GM12874 (cell line): ENCODE data around the gene AGBL1.

Experiments used
- TF ChIP-seq, protein P1 (sequence below): IDR thresholded peaks from 2 replicates; pipeline ENCODE4 v1.5.1; 2011; ENCODE audit warnings: low read depth, mild to moderate bottlenecking, control low read depth, low read length, moderate library complexity; ENCODE audit not compliant: insufficient read depth

Gene AGBL1

GRCh38 chr15:86082619-86083380 lies 3.1 kb downstream of the AGBL1 start:
- TF ChIP-seq, protein P1, sequence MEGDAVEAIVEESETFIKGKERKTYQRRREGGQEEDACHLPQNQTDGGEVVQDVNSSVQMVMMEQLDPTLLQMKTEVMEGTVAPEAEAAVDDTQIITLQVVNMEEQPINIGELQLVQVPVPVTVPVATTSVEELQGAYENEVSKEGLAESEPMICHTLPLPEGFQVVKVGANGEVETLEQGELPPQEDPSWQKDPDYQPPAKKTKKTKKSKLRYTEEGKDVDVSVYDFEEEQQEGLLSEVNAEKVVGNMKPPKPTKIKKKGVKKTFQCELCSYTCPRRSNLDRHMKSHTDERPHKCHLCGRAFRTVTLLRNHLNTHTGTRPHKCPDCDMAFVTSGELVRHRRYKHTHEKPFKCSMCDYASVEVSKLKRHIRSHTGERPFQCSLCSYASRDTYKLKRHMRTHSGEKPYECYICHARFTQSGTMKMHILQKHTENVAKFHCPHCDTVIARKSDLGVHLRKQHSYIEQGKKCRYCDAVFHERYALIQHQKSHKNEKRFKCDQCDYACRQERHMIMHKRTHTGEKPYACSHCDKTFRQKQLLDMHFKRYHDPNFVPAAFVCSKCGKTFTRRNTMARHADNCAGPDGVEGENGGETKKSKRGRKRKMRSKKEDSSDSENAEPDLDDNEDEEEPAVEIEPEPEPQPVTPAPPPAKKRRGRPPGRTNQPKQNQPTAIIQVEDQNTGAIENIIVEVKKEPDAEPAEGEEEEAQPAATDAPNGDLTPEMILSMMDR, result no peak

GRCh38 chr15:86087808-86088207 lies 8.1 kb downstream of the AGBL1 start:
- TF ChIP-seq, protein P1, result no peak

- TF ChIP-seq, protein P1, result no peak
Measured at GRCh38 chr15:86089422-86089821, 9.8 kb downstream of the AGBL1 start.

DNA sequence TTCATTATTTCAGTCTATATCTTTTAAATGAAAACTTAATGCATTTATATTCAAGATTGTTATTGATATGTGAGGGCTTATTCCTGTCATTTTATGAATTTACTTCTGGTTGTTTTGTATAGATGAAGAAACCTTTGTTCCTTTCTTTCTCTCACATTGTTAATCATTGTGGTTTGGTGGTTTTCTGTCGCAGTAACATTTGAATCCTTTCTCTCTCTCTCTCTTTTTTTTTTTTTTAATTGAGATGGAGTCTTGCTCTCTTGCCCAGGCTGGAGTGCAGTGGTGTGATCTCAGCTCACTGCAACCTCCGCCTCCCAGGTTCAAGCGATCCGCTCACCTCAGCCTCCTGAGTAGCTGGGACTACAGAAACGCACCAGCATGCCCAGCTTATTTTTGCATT lies 22.1 kb downstream of the AGBL1 start:
- TF ChIP-seq, protein P1, result no peak

DNA sequence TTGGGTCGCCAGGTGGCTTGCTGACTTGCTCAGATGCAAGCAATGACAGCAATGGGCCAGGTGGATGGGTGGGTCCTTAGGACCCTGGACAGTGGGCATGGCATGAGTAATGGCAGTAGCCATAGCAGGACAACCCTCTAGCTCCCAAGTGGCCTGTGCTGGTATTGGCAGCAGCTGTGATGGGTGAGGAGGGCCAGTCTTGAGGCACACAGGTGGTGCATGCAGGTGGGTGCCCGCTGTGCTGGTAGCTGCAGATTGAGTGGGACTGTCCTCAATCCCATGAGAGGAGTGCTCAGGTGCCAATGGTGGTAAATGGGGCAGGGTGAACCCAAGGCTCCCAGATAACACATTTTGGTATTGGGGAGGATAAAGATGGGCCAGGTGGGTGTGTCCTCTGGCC lies 24.2 kb downstream of the AGBL1 start:
- TF ChIP-seq, protein P1, result no peak

DNA sequence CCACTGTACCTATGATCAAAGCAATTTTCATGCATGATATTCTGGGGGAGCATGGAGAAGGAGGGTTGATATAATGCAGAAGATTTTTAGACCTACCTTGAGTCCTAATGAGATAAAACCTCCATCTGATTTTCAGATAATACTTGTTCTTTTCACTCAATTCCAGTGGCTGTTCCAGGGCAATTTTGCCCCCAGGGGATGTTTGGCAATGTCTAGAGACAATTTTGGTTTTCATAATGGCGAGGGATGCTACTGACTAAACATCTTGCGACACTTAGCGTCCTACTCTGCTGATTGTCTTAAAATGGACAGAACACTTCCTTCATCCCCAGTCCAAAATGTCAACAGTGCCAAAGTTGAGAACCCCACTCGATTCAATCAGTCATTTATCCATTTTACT lies 26.6 kb downstream of the AGBL1 start:
- TF ChIP-seq, protein P1, result no peak

DNA sequence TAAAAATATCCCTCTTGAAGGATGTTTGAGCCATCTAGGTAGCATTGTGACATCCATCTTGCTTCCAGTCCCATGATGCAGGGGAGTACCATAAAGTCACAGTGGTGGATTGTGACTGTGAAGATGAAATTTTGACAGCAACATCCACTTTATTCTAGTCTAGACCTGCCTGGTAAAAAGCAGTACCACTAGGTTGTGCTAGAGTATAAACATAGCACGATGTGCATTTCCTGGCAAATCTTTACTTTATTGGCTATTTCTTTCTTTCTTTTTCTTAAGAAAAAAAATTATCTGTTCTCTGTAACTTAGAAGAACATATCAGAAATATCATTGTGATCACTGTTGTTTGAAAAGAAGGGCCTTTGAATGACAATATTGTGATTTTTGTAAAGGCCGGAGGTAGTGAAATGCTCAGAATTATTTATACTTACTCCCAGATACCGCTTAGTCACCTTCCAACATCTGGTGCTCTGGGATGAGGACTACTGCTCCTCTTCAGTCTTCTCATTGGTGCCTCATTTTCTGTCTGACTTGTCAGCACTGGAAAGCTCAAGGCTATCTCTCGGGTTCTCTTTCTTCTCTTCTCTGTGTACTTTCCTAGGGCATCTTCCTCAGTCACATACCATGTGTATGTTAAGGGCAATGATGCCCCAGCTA lies 35.6 kb downstream of the AGBL1 start:
- TF ChIP-seq, protein P1, result no peak
